ENCODE results near the gene CDC5L. TPM values are rescaled to one million over a fixed set of nuclear protein-coding genes. Genes with fewer than 3 reads are reported as not detected.
A peak's percentile ranks its signal among the peaks of the same experiment; 100 is the strongest.

The CDC5L gene
- total and polyA plus RNA-seq, 2 of the 13 experiments (the other 11 are each of a cell fraction or from before 2014, with no cell fraction given): 11.0 to 34.2 TPM

GRCh38 chr6:44387346-44388134 is at the start of gene CDC5L (continued):
- peak; percentile 98 for TF ChIP-seq ZNF687 (CRISPR knock-in tag; IDR thresholded peaks at IDR 0.05)
- TF ChIP-seq NRL (CRISPR knock-in tag; IDR thresholded peaks at IDR 0.05; ENCODE audit: borderline replicate concordance): peak; percentile 97
- peak; percentile 56; the same call in 1 of the 2 replicates for TF ChIP-seq ZNF33B (CRISPR knock-in tag; IDR thresholded peaks at IDR 0.05)
- TF ChIP-seq CSRNP1 (CRISPR knock-in tag; IDR thresholded peaks at IDR 0.05): no peak; the same call in 1 of the 2 replicates
- no peak for TF ChIP-seq DMTF1 (CRISPR knock-in tag; IDR thresholded peaks at IDR 0.05)
- 0 out of 2 replicates have a peak, but pooled peaks have one; percentile 48 for TF ChIP-seq ATF6 (CRISPR knock-in tag; conservative IDR thresholded peaks at IDR 0.05)
- TF ChIP-seq HDAC6 (IDR thresholded peaks at IDR 0.05; ENCODE audit: low read depth, low read length): no peak
- 0 out of 2 replicates have a peak, but pooled peaks have one; percentile 87 for TF ChIP-seq KLF6 (CRISPR knock-in tag; IDR thresholded peaks at IDR 0.05)
- peak; percentile 92 for TF ChIP-seq IKZF4 (CRISPR knock-in tag; IDR thresholded peaks at IDR 0.05; ENCODE audit: borderline replicate concordance, low read depth, not compliant biosample characterization)
- TF ChIP-seq ZNF224 (CRISPR knock-in tag; IDR thresholded peaks at IDR 0.05): peak; percentile 88; the same call in 1 of the 2 replicates
- no peak for TF ChIP-seq NFRKB (IDR thresholded peaks at IDR 0.05)
- TF ChIP-seq TBX3 (IDR thresholded peaks at IDR 0.05; ENCODE audit: borderline replicate concordance): no peak
- no peak for TF ChIP-seq PREB (CRISPR knock-in tag; IDR thresholded peaks at IDR 0.05)
- TF ChIP-seq ZFY (CRISPR knock-in tag; IDR thresholded peaks at IDR 0.05): peak; percentile 77
- no peak for TF ChIP-seq KAT2B (IDR thresholded peaks at IDR 0.05; ENCODE audit: borderline replicate concordance, low read depth, low read length)
- peak; percentile 85 for TF ChIP-seq ZSCAN21 (CRISPR knock-in tag; IDR thresholded peaks at IDR 0.05; ENCODE audit: borderline replicate concordance)
- no peak for TF ChIP-seq KLF11 (CRISPR knock-in tag; IDR thresholded peaks at IDR 0.05)
